Mammary epithelial cell (primary cell): ENCODE results near the gene PF4V1.

ENCODE experiments used
- EZH2 ChIP-seq: IDR thresholded peaks from 2 replicates; pipeline ENCODE4 v1.6.1; 2012; ENCODE audit warnings: low read length, inconsistent platforms, borderline replicate concordance
- TF ChIP-seq, protein P1 (sequence below), 2 donors: IDR thresholded peaks in 1 of 2; conservative IDR thresholded peaks in 1 of 2; 2 replicates each; pipeline ENCODE4 v1.5.1; 2011 to 2012; ENCODE audit warnings: inconsistent platforms in 2 of 2, low read length in 2 of 2, mild to moderate bottlenecking in 2 of 2, control low read depth in 1 of 2, low read depth in 1 of 2; ENCODE audit not compliant: insufficient read depth in 1 of 2; ENCODE audit errors: extremely low read depth in 1 of 2

- TF ChIP-seq EZH2 = no peak
- TF ChIP-seq, protein P1, sequence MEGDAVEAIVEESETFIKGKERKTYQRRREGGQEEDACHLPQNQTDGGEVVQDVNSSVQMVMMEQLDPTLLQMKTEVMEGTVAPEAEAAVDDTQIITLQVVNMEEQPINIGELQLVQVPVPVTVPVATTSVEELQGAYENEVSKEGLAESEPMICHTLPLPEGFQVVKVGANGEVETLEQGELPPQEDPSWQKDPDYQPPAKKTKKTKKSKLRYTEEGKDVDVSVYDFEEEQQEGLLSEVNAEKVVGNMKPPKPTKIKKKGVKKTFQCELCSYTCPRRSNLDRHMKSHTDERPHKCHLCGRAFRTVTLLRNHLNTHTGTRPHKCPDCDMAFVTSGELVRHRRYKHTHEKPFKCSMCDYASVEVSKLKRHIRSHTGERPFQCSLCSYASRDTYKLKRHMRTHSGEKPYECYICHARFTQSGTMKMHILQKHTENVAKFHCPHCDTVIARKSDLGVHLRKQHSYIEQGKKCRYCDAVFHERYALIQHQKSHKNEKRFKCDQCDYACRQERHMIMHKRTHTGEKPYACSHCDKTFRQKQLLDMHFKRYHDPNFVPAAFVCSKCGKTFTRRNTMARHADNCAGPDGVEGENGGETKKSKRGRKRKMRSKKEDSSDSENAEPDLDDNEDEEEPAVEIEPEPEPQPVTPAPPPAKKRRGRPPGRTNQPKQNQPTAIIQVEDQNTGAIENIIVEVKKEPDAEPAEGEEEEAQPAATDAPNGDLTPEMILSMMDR (conservative IDR thresholded peaks at IDR 0.05 in 1 of 2, IDR thresholded peaks at IDR 0.05 in 1 of 2; ENCODE audit: extremely low read depth in 1 of 2, insufficient read depth in 1 of 2, low read depth in 1 of 2, low read length in 2 of 2) = no peak
These were observed 9.7 kb upstream of the PF4V1 start for GRCh38 chr4:73843369-73843768.
